HG02840 (cell line): ENCODE results near the gene MYO15B.

Experiments used
- ATAC-seq: cut with Tn5 transposase; IDR thresholded peaks from one replicate; pipeline ENCODE4 v1.9.1; 2021; ENCODE audit warnings: mild to moderate bottlenecking, moderate library complexity, moderate number of reproducible peaks; ENCODE audit not compliant: unreplicated experiment, low FRiP score

MYO15B gene

GRCh38 chr17:75587675-75588595, at the start of gene MYO15B:
Gene MYO15B (plus strand): TSS chr17:75587800. CDS start chr17:75588058, 258 bp downstream.
- ATAC-seq: peak; percentile 6

- no peak for ATAC-seq
These were observed 47.5 kb upstream of the MYO15B start for GRCh38 chr17:75539967-75540729.

GRCh38 chr17:75540923-75541503, 46.6 kb upstream of the MYO15B start:
- no peak for ATAC-seq

GRCh38 chr17:75542229-75542628, 45.4 kb upstream of the MYO15B start:
- no peak for ATAC-seq

- no peak for ATAC-seq
These were observed 44.8 kb upstream of the MYO15B start for GRCh38 chr17:75542728-75543336.

GRCh38 chr17:75544250-75544649, 43.4 kb upstream of the MYO15B start:
- ATAC-seq: no peak

- ATAC-seq: no peak
These were observed 41.4 kb upstream of the MYO15B start for GRCh38 chr17:75546181-75546580.

GRCh38 chr17:75547091-75547490, 40.5 kb upstream of the MYO15B start:
- ATAC-seq: no peak

GRCh38 chr17:75548813-75549212, 38.8 kb upstream of the MYO15B start:
- ATAC-seq: no peak

GRCh38 chr17:75549246-75550138, 38.1 kb upstream of the MYO15B start:
- ATAC-seq: no peak

- ATAC-seq: no peak
These were observed 37.5 kb upstream of the MYO15B start for GRCh38 chr17:75550139-75550465.

- no peak for ATAC-seq
These were observed 36.3 kb upstream of the MYO15B start for GRCh38 chr17:75551266-75551665.

- ATAC-seq: no peak
These were observed 34.9 kb upstream of the MYO15B start for GRCh38 chr17:75552425-75553294.

GRCh38 chr17:75553295-75554110, 34.1 kb upstream of the MYO15B start:
- ATAC-seq: no peak

GRCh38 chr17:75555679-75556153, 31.9 kb upstream of the MYO15B start:
- no peak for ATAC-seq

GRCh38 chr17:75557075-75557851, 30.3 kb upstream of the MYO15B start:
- no peak for ATAC-seq
